Muscle layer of colon (tissue), 2 donors: ENCODE data around the gene CPSF4.

Experiments
- H3K27ac ChIP-seq: one replicate; pipeline ENCODE4 v1.7.0; 2013; ENCODE audit warnings: low read depth, mild to moderate bottlenecking, low read length, moderate library complexity
- H3K27me3 ChIP-seq, 2 donors: one replicate each; pipeline ENCODE4 v1.7.0; 2013; ENCODE audit warnings: low read length in 2 of 2, mild to moderate bottlenecking in 2 of 2; ENCODE audit not compliant: insufficient read depth in 2 of 2, control insufficient read depth in 1 of 2
- H3K36me3 ChIP-seq: one replicate; pipeline ENCODE4 v1.7.0; 2013; ENCODE audit warnings: mild to moderate bottlenecking, low read length; ENCODE audit not compliant: insufficient read depth
- H3K4me1 ChIP-seq: one replicate; pipeline ENCODE4 v1.7.0; 2013; ENCODE audit warnings: mild to moderate bottlenecking, low read length; ENCODE audit not compliant: insufficient read depth
- H3K4me3 ChIP-seq, 2 donors: one replicate each; pipeline ENCODE4 v1.7.0; 2013; ENCODE audit warnings: low read length in 2 of 2, low read depth in 1 of 2, mild to moderate bottlenecking in 1 of 2, moderate library complexity in 1 of 2
- H3K9ac ChIP-seq: one replicate; pipeline ENCODE4 v1.7.0; 2013; ENCODE audit warnings: low read length
- H3K9me3 ChIP-seq: one replicate; pipeline ENCODE4 v1.7.0; 2013; ENCODE audit warnings: mild to moderate bottlenecking, low read length
- donor health status: abdominal sarcoma.
- donor health status: Adenocarcinoma of cecum.

Gene CPSF4

GRCh38 chr7:99455874-99456273 lies 17.1 kb downstream of the CPSF4 start:
- Histone ChIP-seq H3K9ac (no peak overlapping the region), H3K36me3 (peaks cover 72% of the 10 kb centered on the region), H3K27me3 (no peaks in the 10 kb centered on the region), H3K4me1 (peaks cover 3% of the 10 kb centered on the region), H3K9me3 (no peaks in the 10 kb centered on the region), H3K4me3 (no peak overlapping the region), H3K27ac (no peak overlapping the region)

- Histone ChIP-seq H3K36me3 (peaks cover 69% of the 10 kb centered on the region), H3K9ac (no peak overlapping the region), H3K9me3 (no peaks in the 10 kb centered on the region), H3K27me3 (no peaks in the 10 kb centered on the region), H3K4me3 (no peak overlapping the region), H3K4me1 (peaks cover 4% of the 10 kb centered on the region), H3K27ac (no peak overlapping the region)
Measured at GRCh38 chr7:99456288-99456687, 17.5 kb downstream of the CPSF4 start.

- no peaks in the 10 kb centered on the region for H3K9me3 ChIP-seq
- no peaks in the 10 kb centered on the region for H3K27me3 ChIP-seq
- H3K36me3 ChIP-seq, result peaks cover 69% of the 10 kb centered on the region
- peaks cover 4% of the 10 kb centered on the region for H3K4me1 ChIP-seq
- no peak overlapping the region for H3K4me3 ChIP-seq
- no peak overlapping the region for H3K27ac ChIP-seq
- no peak overlapping the region for H3K9ac ChIP-seq
Measured at GRCh38 chr7:99457050-99457649, 18.4 kb downstream of the CPSF4 start.

GRCh38 chr7:99457650-99458493 lies 19.1 kb downstream of the CPSF4 start:
- Histone ChIP-seq H3K27ac (no peak overlapping the region), H3K4me1 (peaks cover 4% of the 10 kb centered on the region), H3K4me3 (no peak overlapping the region), H3K9ac (no peak overlapping the region), H3K27me3 (no peaks in the 10 kb centered on the region), H3K36me3 (peaks cover 73% of the 10 kb centered on the region), H3K9me3 (no peaks in the 10 kb centered on the region)

GRCh38 chr7:99459087-99459486 lies 20.3 kb downstream of the CPSF4 start:
- H3K27ac ChIP-seq, result no peak overlapping the region
- peaks cover 7% of the 10 kb centered on the region for H3K4me1 ChIP-seq
- peaks cover 68% of the 10 kb centered on the region for H3K36me3 ChIP-seq

GRCh38 chr7:99460651-99461050 lies 21.9 kb downstream of the CPSF4 start:
- no peaks in the 10 kb centered on the region for H3K9me3 ChIP-seq
- no peak overlapping the region for H3K9ac ChIP-seq
- H3K27ac ChIP-seq, result no peak overlapping the region
- peaks cover 17% of the 10 kb centered on the region for H3K4me1 ChIP-seq
- H3K4me3 ChIP-seq, result no peak overlapping the region
- peaks cover 53% of the 10 kb centered on the region for H3K36me3 ChIP-seq
- H3K27me3 ChIP-seq, result no peaks in the 10 kb centered on the region

More at GRCh38 chr7:99459087-99459486, 20.3 kb downstream of the CPSF4 start:
- Histone ChIP-seq H3K27me3 (no peaks in the 10 kb centered on the region), H3K4me3 (no peak overlapping the region), H3K9ac (no peak overlapping the region), H3K9me3 (no peaks in the 10 kb centered on the region)

- Histone ChIP-seq H3K27ac (no peak overlapping the region), H3K27me3 (no peaks in the 10 kb centered on the region), H3K4me1 (peaks cover 17% of the 10 kb centered on the region), H3K4me3 (no peak overlapping the region), H3K36me3 (peaks cover 47% of the 10 kb centered on the region), H3K9me3 (no peaks in the 10 kb centered on the region), H3K9ac (no peak overlapping the region)
Measured at GRCh38 chr7:99461221-99461620, 22.5 kb downstream of the CPSF4 start.

GRCh38 chr7:99465421-99465768 lies 26.7 kb downstream of the CPSF4 start:
- peak overlapping the region; percentile 73 to 99 for H3K4me3 ChIP-seq
- H3K4me1 ChIP-seq, result peaks cover 17% of the 10 kb centered on the region
- H3K9me3 ChIP-seq, result no peaks in the 10 kb centered on the region
- H3K36me3 ChIP-seq, result peaks cover 11% of the 10 kb centered on the region
- H3K9ac ChIP-seq, result peak overlapping the region; percentile 92
- no peaks in the 10 kb centered on the region for H3K27me3 ChIP-seq
- H3K27ac ChIP-seq, result peak overlapping the region; percentile 85

GRCh38 chr7:99468336-99468918 lies 29.7 kb downstream of the CPSF4 start:
- Histone ChIP-seq H3K27me3 (no peaks in the 10 kb centered on the region), H3K27ac (no peak overlapping the region), H3K36me3 (no peaks in the 10 kb centered on the region), H3K9ac (no peak overlapping the region), H3K4me3 (no peak overlapping the region), H3K4me1 (peaks cover 16% of the 10 kb centered on the region), H3K9me3 (no peaks in the 10 kb centered on the region)

GRCh38 chr7:99469381-99470065 lies 30.8 kb downstream of the CPSF4 start:
- Histone ChIP-seq H3K4me3 (no peak overlapping the region), H3K9me3 (no peaks in the 10 kb centered on the region), H3K27ac (no peak overlapping the region), H3K9ac (no peak overlapping the region), H3K4me1 (peaks cover 19% of the 10 kb centered on the region), H3K36me3 (no peaks in the 10 kb centered on the region), H3K27me3 (no peaks in the 10 kb centered on the region)

GRCh38 chr7:99472561-99473314 lies 34.0 kb downstream of the CPSF4 start, which contains the start of gene ZNF789:
Gene ZNF789 (plus strand): TSS chr7:99472890. CDS start chr7:99476457, 3,567 bp downstream.
- peak within 1 kb of the TSS; percentile 70 to 92 for H3K4me3 ChIP-seq
- H3K4me1 ChIP-seq, result peaks cover 10% of the 10 kb centered on the region
- no peaks in the 10 kb centered on the region for H3K9me3 ChIP-seq
- no peaks in the 10 kb centered on the region for H3K27me3 ChIP-seq
- H3K36me3 ChIP-seq, result peaks cover 6% of the 10 kb centered on the region
- peak within 1 kb of the TSS; percentile 68 for H3K9ac ChIP-seq
- peak within 1 kb of the TSS; percentile 76 for H3K27ac ChIP-seq
